UCSD-AML1 (cell line): Measurements from ENCODE around the gene LYPD6B.

ENCODE experiments used
- DNase-seq: peaks from one replicate; lab custom pipeline; 2025; ENCODE audit not compliant: unreplicated experiment; lab: John Stamatoyannopoulos, UW

LYPD6B gene

GRCh38 chr2:149009576-149010461 is 28.7 kb upstream of the LYPD6B start:
- DNase-seq, result no peak

GRCh38 chr2:149012545-149012944 is 26.0 kb upstream of the LYPD6B start:
- DNase-seq, result no peak

- no peak for DNase-seq
These were observed 23.0 kb upstream of the LYPD6B start for GRCh38 chr2:149015501-149015900.

- DNase-seq, result no peak
These were observed 22.5 kb upstream of the LYPD6B start for GRCh38 chr2:149015926-149016563.

GRCh38 chr2:149017116-149017985 is 21.1 kb upstream of the LYPD6B start:
- peak; percentile 51 for DNase-seq

- DNase-seq, result no peak
These were observed 19.5 kb upstream of the LYPD6B start for GRCh38 chr2:149018981-149019380.

- DNase-seq, result no peak
These were observed 18.7 kb upstream of the LYPD6B start for GRCh38 chr2:149019768-149020167.

- no peak for DNase-seq
These were observed 18.1 kb upstream of the LYPD6B start for GRCh38 chr2:149020432-149020851.

- DNase-seq, result no peak
These were observed 17.2 kb upstream of the LYPD6B start for GRCh38 chr2:149021271-149021719.

GRCh38 chr2:149021761-149022160 is 16.7 kb upstream of the LYPD6B start:
- DNase-seq, result no peak

GRCh38 chr2:149023091-149023490 is 15.4 kb upstream of the LYPD6B start:
- no peak for DNase-seq

GRCh38 chr2:149027590-149028250 is 10.8 kb upstream of the LYPD6B start:
- DNase-seq, result no peak

GRCh38 chr2:149028377-149028776 is 10.1 kb upstream of the LYPD6B start:
- no peak for DNase-seq

- DNase-seq, result no peak
These were observed 9.6 kb upstream of the LYPD6B start for GRCh38 chr2:149028891-149029290.

- no peak for DNase-seq
These were observed 9.1 kb upstream of the LYPD6B start for GRCh38 chr2:149029307-149029965.

- no peak for DNase-seq
These were observed 7.1 kb upstream of the LYPD6B start for GRCh38 chr2:149031396-149031795.

- DNase-seq, result no peak
These were observed 4.8 kb upstream of the LYPD6B start for GRCh38 chr2:149033716-149034115.

- DNase-seq, result no peak
These were observed 4.1 kb upstream of the LYPD6B start for GRCh38 chr2:149034406-149034805.

GRCh38 chr2:149036507-149037293 is 1.8 kb upstream of the LYPD6B start:
- no peak for DNase-seq
